Measurements from ENCODE around the gene MPEG1.

GRCh38 chr11:59200423-59200746 is 12.3 kb downstream of the MPEG1 start:
- TF ChIP-seq POLR2A (IDR thresholded peaks at IDR 0.05) (no peak), CTCF (IDR thresholded peaks at IDR 0.05) (no peak)
